GM12878 (cell line): ENCODE measurements around the gene ALDH1A3. TPM values are rescaled to one million over a fixed set of nuclear protein-coding genes. Genes with fewer than 3 reads are reported as not detected.

Experiments used
- CBX3 ChIP-seq: fragments of 200-600 bp; sonication (generic); IDR thresholded peaks from 2 replicates; pipeline ENCODE4 v1.6.1; 2016; ENCODE audit warnings: low read depth, borderline replicate concordance
- CHD4 ChIP-seq: fragments of 200-600 bp; sonication (generic); IDR thresholded peaks from 2 replicates; pipeline ENCODE4 v1.6.1; 2016; ENCODE audit warnings: mild to moderate bottlenecking
- ESRRA ChIP-seq: IDR thresholded peaks from 2 replicates; pipeline ENCODE4 v1.6.1; 2012; ENCODE audit warnings: mild to moderate bottlenecking, low read length, improper control_type of control experiment
- ETV6 ChIP-seq, 2 experiments: fragments of 450-650 bp in 1 of 2; IDR thresholded peaks in 1 of 2; conservative IDR thresholded peaks in 1 of 2; 2 replicates each; pipeline ENCODE4 v1.6.1; 2014; ENCODE audit warnings: antibody characterized with exemption in 1 of 2, borderline replicate concordance in 1 of 2, low read depth in 1 of 2, mild to moderate bottlenecking in 1 of 2, moderate library complexity in 1 of 2
- MLLT1 ChIP-seq: fragments of 450-650 bp; IDR thresholded peaks from 2 replicates; pipeline ENCODE4 v1.6.1; 2016; ENCODE audit warnings: mild to moderate bottlenecking
- MTA3 ChIP-seq: IDR thresholded peaks from 2 replicates; pipeline ENCODE4 v1.6.1; 2012; ENCODE audit warnings: low read length, inconsistent platforms, borderline replicate concordance
- NR2C1 ChIP-seq: fragments of 450-650 bp; IDR thresholded peaks from 2 replicates; pipeline ENCODE4 v1.6.1; 2017; ENCODE audit warnings: antibody characterized with exemption, mild to moderate bottlenecking, moderate library complexity
- PAX5 ChIP-seq: IDR thresholded peaks from 2 replicates; pipeline ENCODE4 v1.6.1; 2011; ENCODE audit warnings: low read depth, low read length, borderline replicate concordance
- RELB ChIP-seq: fragments of 450-650 bp; IDR thresholded peaks from 2 replicates; pipeline ENCODE4 v1.6.1; 2017; ENCODE audit warnings: low read depth, mild to moderate bottlenecking, moderate library complexity
- SMAD1 ChIP-seq: fragments of 450-650 bp; IDR thresholded peaks from 2 replicates; pipeline ENCODE4 v1.6.1; 2018; ENCODE audit warnings: mild to moderate bottlenecking, low read depth; ENCODE audit not compliant: partially characterized antibody
- SUZ12 ChIP-seq: fragments of 200-600 bp; sonication (generic); IDR thresholded peaks from one replicate; pipeline ENCODE4 v1.6.1; 2018; ENCODE audit warnings: antibody characterized with exemption, mild to moderate bottlenecking; ENCODE audit not compliant: unreplicated experiment
- TCF3 ChIP-seq: IDR thresholded peaks from 2 replicates; pipeline ENCODE4 v1.6.1; 2012; ENCODE audit warnings: low read depth, mild to moderate bottlenecking, low read length, borderline replicate concordance; ENCODE audit not compliant: insufficient read depth
- TCF7 ChIP-seq: IDR thresholded peaks from 2 replicates; pipeline ENCODE4 v1.6.1; 2014; ENCODE audit warnings: antibody characterized with exemption, borderline replicate concordance
- USF2 ChIP-seq: IDR thresholded peaks from 2 replicates; pipeline ENCODE4 v1.6.1; 2011; ENCODE audit warnings: low read depth, low read length, improper control_type of control experiment, borderline replicate concordance
- ZBTB33 ChIP-seq: fragments of 450-650 bp; IDR thresholded peaks from 2 replicates; pipeline ENCODE4 v1.6.1; 2017; ENCODE audit warnings: mild to moderate bottlenecking
- ZBTB4 ChIP-seq: fragments of 450-650 bp; formaldehyde crosslinking; IDR thresholded peaks from 2 replicates; pipeline ENCODE4 v1.4.0; 2022; ENCODE audit warnings: mild to moderate bottlenecking, moderate library complexity
- polyA plus RNA-seq, 11 experiments: library from polyadenylated mRNA; depleted of rRNA in 4 of 11; unstranded in 6 of 11; stranded (reverse) in 5 of 11; fragments of >200 nt; fragmentation: Nextera tagmentation in 4 of 11; fragmentation: Illumina TruSeq in 1 of 11; extraction: Ambion mirVana in 4 of 11; extraction: Trizol in 1 of 11; gene quantifications; 1 replicate in 1 of 11; 2 replicates in 10 of 11; pipeline versions ENCODE4 v1.2.1 to v1.2.3, GENCODE V29; 2011 to 2016; ENCODE audit warnings: inconsistent platforms in 2 of 11, missing spikeins in 2 of 11, low read depth in 1 of 11
- total RNA-seq, 4 experiments: library from RNA; depleted of rRNA in 3 of 4; stranded (reverse); fragments of >200 nt in 3 of 4; fragmentation: Illumina TruSeq in 1 of 4; extraction: Trizol in 1 of 4; gene quantifications; 2 replicates each; pipeline versions ENCODE4 v1.2.1 to v1.2.3, GENCODE V29; 2013 to 2021
- TF ChIP-seq, protein P1 (sequence below): fragments of 450-650 bp; IDR thresholded peaks from 2 replicates; pipeline ENCODE4 v1.6.1; 2017; ENCODE audit warnings: mild to moderate bottlenecking, low read depth, inconsistent platforms; ENCODE audit not compliant: poor library complexity, severe bottlenecking

Gene ALDH1A3
- total and polyA plus RNA-seq, 10 of the 15 experiments (the other 5 are each of a cell fraction or from before 2014, with no cell fraction given): 0.06 to 0.69 (median 0.18) TPM

DNA sequence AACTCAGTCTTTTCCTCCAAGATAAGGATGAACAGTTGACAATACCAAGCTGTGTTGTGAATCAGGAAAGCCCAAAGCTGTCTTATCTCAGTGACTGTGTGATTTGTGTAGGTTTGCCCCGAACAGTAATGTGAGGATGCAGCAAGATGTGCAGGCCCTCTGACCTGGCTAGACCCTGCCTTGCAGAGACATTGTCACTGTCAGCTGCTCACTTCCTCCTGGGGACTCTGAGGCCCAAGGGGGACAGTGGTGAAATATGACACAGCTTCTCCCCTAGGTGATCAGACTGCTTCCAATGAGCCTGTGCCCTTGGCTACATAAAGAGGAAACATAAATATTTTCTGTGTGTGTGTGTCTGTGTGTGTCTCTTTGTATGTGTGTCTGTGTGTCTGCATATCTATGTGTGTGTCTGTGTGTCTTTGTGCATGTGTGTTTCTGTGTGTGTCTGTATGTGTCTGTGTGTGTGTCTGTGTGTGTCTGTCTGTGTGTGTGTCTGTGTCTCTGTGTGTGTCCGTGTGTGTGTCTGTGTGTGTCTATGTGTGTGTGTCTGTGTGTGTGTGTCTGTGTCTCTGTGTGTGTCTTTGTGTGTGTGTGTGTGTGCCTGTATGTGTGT is 61.2 kb downstream of the ALDH1A3 start (continued):
- TF ChIP-seq ZBTB4 (CRISPR knock-in tag) (no peak), RELB (no peak), ETV6 (conservative IDR thresholded peaks at IDR 0.05 in 1 of 2, IDR thresholded peaks at IDR 0.05 in 1 of 2; ENCODE audit: borderline replicate concordance in 1 of 2, low read depth in 1 of 2) (no peak), CHD4 (no peak), SMAD1 (no peak), TCF3 (no peak), USF2 (no peak; the same call in 1 of the 2 replicates), MLLT1 (no peak), PAX5 (no peak), NR2C1 (no peak), ZBTB33 (no peak), CBX3 (no peak), MTA3 (no peak; the same call in 1 of the 2 replicates), ESRRA (no peak), TCF7 (no peak), SUZ12 (no peak)
- TF ChIP-seq, protein P1, sequence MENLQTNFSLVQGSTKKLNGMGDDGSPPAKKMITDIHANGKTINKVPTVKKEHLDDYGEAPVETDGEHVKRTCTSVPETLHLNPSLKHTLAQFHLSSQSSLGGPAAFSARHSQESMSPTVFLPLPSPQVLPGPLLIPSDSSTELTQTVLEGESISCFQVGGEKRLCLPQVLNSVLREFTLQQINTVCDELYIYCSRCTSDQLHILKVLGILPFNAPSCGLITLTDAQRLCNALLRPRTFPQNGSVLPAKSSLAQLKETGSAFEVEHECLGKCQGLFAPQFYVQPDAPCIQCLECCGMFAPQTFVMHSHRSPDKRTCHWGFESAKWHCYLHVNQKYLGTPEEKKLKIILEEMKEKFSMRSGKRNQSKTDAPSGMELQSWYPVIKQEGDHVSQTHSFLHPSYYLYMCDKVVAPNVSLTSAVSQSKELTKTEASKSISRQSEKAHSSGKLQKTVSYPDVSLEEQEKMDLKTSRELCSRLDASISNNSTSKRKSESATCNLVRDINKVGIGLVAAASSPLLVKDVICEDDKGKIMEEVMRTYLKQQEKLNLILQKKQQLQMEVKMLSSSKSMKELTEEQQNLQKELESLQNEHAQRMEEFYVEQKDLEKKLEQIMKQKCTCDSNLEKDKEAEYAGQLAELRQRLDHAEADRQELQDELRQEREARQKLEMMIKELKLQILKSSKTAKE: no peak
- TF ChIP-seq, all 136 proteins: peak for 19
